GM12872 (cell line): ENCODE measurements around the gene RUNX1.

Experiments
- CTCF ChIP-seq: IDR thresholded peaks from 3 replicates; pipeline ENCODE4 v1.5.1; 2011; ENCODE audit warnings: low read depth, mild to moderate bottlenecking, low read length, moderate library complexity; ENCODE audit not compliant: insufficient read depth

The RUNX1 gene

GRCh38 chr21:34923626-34924025 is 125.5 kb downstream of the RUNX1 start:
- TF ChIP-seq CTCF: no peak

- no peak for TF ChIP-seq CTCF
Measured at GRCh38 chr21:34923202-34923601, 125.9 kb downstream of the RUNX1 start.

GRCh38 chr21:34922479-34922878 is 126.6 kb downstream of the RUNX1 start:
- no peak for TF ChIP-seq CTCF

GRCh38 chr21:34921151-34921550 is 128.0 kb downstream of the RUNX1 start:
- TF ChIP-seq CTCF: no peak

- no peak for TF ChIP-seq CTCF
Measured at GRCh38 chr21:34919406-34919805, 129.7 kb downstream of the RUNX1 start.

GRCh38 chr21:34916446-34916845 is 132.7 kb downstream of the RUNX1 start:
- TF ChIP-seq CTCF: no peak

GRCh38 chr21:34915364-34915841 is 133.7 kb downstream of the RUNX1 start:
- no peak for TF ChIP-seq CTCF

- TF ChIP-seq CTCF: no peak
Measured at GRCh38 chr21:34914239-34914638, 134.9 kb downstream of the RUNX1 start.
